Lower leg skin (tissue), 4 donors: Measurements from ENCODE around the gene ST14. TPM values are rescaled to one million over a fixed set of nuclear protein-coding genes. Genes with fewer than 3 reads are reported as not detected.

Experiments
- DNase-seq, 2 donors: peaks; one replicate each; pipeline ENCODE4 v3.0.0-alpha.2; 2019; ENCODE audit warnings: low spot score in 2 of 2
- H3K4me3 ChIP-seq: fragments of 200-600 bp; sonication (generic); 2 replicates; pipeline ENCODE4 v1.5.1; 2017; ENCODE audit warnings: mild to moderate bottlenecking, low read depth; ENCODE audit not compliant: poor library complexity, severe bottlenecking
- POLR2A ChIP-seq, 2 donors: fragments of 450-650 bp; IDR thresholded peaks; one replicate each; pipeline ENCODE4 v1.6.1; 2016 to 2017; ENCODE audit warnings: antibody characterized with exemption in 2 of 2, mild to moderate bottlenecking in 1 of 2, moderate library complexity in 1 of 2
- WGBS, 2 donors: methylation state at CpG; one replicate each; pipeline ENCODE4 v1.1.5; 2018; 5-methylcytosine and 5-hydroxymethylcytosine counted together
- intact Hi-C: fragments of 100-400 bp; cut with DNase I; formaldehyde crosslinking; loops from one replicate; pipeline ENCODE4 v1.15.0; 2023; ENCODE audit warnings: low total_unique reads
- total RNA-seq, 4 donors: library from RNA; depleted of rRNA; stranded (reverse); fragments of >200 nt; gene quantifications; one replicate each; pipeline ENCODE4 v1.1.0, GENCODE V29; 2016
- TF ChIP-seq, protein P1 (sequence below), 3 donors: fragments of 450-650 bp; IDR thresholded peaks; one replicate each; pipeline ENCODE4 v1.5.1; 2016; ENCODE audit warnings: antibody characterized with exemption in 3 of 3, mild to moderate bottlenecking in 3 of 3, moderate library complexity in 2 of 3

Gene ST14
- total RNA-seq, 4 donors from 2014 or later: 75.4 to 107 (median 87.1) TPM

DNA sequence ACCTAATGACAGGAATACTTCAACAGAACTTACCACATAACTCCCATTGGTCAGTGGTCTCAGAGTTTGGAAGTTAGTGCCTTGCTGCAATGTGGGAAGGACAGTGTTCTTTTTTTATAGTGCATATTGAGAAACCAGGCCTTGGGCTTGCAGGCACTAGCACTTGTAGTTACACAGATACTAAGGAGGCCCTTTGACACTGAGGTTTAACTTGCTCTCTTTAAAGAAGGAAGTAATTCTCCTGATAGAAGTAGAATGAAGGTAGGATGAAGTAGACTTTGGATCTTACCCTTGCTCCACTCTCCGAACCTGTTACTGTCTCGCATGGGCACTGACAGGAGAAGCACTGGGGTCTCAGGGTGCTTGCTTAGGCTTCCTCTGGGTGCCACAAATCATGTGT, 31.0 kb upstream of the ST14 start:
- intact Hi-C loops: loop anchor here (5.0 kb wide), 1 partner anchor 196 kb away; no protein-coding TSS in a partner anchor

DNA sequence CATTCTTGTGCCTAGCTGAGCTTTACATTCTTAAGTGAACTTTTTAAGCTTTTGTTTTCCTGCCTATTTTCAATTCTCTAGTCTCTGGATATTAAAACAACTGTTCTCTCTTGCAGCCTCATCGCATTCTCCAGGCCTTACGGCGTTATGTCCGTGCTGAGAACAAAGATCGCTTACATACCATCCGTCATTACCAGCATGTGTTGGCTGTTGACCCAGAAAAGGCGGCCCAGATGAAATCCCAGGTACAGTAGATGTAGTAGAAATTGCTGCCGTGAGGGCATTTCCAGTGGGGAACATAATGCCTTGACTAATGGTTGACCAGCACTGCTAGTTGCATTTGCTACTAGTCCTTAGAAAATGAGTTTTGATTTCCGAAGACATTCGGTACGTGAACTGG, 29.7 kb upstream of the ST14 start:
- intact Hi-C loops: loop anchor here (5.0 kb wide), 1 partner anchor 198 kb away; no protein-coding TSS in a partner anchor
- TF ChIP-seq POLR2A (IDR thresholded peaks at IDR 0.05): no peak
- TF ChIP-seq, protein P1, sequence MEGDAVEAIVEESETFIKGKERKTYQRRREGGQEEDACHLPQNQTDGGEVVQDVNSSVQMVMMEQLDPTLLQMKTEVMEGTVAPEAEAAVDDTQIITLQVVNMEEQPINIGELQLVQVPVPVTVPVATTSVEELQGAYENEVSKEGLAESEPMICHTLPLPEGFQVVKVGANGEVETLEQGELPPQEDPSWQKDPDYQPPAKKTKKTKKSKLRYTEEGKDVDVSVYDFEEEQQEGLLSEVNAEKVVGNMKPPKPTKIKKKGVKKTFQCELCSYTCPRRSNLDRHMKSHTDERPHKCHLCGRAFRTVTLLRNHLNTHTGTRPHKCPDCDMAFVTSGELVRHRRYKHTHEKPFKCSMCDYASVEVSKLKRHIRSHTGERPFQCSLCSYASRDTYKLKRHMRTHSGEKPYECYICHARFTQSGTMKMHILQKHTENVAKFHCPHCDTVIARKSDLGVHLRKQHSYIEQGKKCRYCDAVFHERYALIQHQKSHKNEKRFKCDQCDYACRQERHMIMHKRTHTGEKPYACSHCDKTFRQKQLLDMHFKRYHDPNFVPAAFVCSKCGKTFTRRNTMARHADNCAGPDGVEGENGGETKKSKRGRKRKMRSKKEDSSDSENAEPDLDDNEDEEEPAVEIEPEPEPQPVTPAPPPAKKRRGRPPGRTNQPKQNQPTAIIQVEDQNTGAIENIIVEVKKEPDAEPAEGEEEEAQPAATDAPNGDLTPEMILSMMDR (IDR thresholded peaks at IDR 0.05): no peak
- WGBS, 2 donors: 87 to 95% methylated on average over 11 of the region's 11 CpGs
- DNase-seq: no peak
- no peak overlapping the region for H3K4me3 ChIP-seq

More for the DNA sequence above, 31.0 kb upstream of the ST14 start:
- no peak for DNase-seq
- 89 to 95% methylated on average over 2 of the region's 2 CpGs for WGBS, 2 donors
- no peak for TF ChIP-seq POLR2A (IDR thresholded peaks at IDR 0.05)
- TF ChIP-seq, protein P1 (IDR thresholded peaks at IDR 0.05): no peak
- no peak overlapping the region for H3K4me3 ChIP-seq

DNA sequence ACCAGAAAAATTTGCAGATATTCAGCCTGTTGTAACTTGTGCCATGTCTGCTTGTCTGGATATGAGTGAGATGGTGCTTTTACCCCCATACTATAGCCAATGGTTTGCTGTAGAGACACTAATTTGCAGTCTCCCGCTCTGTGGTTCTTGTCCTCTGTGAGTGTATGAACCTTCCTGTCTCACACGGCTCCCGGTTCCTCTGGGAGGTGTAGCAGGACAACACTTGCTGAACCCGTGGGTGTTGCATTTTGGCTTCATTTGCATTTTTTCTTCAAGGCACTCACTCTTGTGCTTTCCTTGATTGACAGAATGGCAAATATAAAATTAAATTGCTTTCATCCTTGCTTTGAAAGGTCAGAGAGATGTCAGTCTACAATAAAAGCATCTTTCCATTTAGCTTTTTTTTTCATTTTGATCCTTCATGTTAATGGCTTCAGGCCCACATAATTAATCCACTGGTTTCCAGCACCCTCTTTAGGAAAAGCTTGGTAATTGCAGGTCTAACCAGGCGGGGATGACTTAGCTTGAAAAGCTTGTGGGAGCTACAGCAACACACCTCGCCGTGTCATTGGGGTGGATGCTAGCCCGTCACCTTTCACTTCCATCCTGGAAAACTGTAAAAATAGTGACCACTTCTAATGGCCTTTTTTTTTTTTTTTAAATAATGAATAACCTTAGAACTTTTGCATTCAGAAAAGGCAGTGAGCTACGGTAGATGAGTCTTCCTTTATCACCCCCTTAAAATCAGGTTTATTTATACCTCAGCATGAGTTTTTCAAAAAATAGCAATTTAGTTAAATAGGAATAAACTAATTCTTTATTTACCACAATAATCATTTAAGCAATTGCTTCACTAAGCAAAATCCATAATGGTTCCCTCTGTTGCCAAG, 27.4 kb upstream of the ST14 start:
- H3K4me3 ChIP-seq: no peak overlapping the region
- WGBS, 2 donors: 50 to 53% methylated on average over 9 of the region's 9 CpGs
- TF ChIP-seq, protein P1 (IDR thresholded peaks at IDR 0.05): peak in 1 of 3 donors; percentile 89
- TF ChIP-seq POLR2A (IDR thresholded peaks at IDR 0.05): no peak
- no peak for DNase-seq
- intact Hi-C loops: no loop called here

DNA sequence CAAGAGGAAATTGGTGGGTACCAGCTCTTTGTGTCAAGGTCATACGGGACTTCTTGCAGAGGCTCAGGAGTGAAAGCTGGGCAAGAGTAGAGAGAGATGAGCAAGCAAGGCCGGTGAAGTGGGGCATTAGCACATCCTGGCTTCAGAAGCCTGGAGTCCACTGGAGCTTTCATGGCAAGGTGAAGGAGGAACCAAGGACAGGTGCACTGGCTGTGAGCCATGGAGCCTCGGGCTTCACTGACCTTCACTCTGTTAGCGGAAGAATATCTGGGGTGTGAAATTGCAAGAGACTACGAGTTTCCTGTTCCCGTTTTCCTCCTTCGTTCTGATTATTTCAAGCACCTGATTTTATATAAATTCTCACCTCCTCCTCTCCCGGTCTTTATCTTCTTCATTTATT, 25.9 kb upstream of the ST14 start:
- DNase-seq: no peak
- H3K4me3 ChIP-seq: no peak overlapping the region
- 86 to 90% methylated on average over 8 of the region's 8 CpGs for WGBS, 2 donors
- TF ChIP-seq, protein P1 (IDR thresholded peaks at IDR 0.05): no peak
- no peak for TF ChIP-seq POLR2A (IDR thresholded peaks at IDR 0.05)
- intact Hi-C loops: no loop called here

DNA sequence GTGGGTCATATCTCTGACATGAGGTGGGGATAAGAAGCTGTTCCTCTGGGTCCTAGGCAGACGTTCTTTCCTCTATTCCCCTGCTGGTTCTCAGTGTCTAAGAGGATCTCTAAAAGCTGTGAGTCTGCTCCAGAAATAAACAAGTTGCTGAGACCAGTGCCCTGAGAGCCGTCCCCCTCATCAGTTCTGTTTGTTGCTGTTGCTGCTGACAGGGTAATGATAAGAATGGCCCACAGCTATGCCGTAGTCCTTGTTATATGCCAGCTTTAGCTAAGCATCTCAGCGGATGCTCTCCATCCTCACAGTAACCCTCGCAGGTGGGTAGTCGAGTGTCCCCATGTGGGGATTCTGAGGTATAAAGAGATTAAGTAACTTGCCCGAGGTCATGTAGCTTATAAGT, 23.5 kb upstream of the ST14 start:
- WGBS, 2 donors: 91 to 92% methylated on average over 7 of the region's 7 CpGs
- no peak for DNase-seq
- no peak overlapping the region for H3K4me3 ChIP-seq
- intact Hi-C loops: no loop called here
- TF ChIP-seq, protein P1 (IDR thresholded peaks at IDR 0.05): no peak
- no peak for TF ChIP-seq POLR2A (IDR thresholded peaks at IDR 0.05)
